Measurements from ENCODE around the gene HCLS1. TPM values are rescaled to one million over a fixed set of nuclear protein-coding genes. Genes with fewer than 3 reads are reported as not detected.
"Not testable (repeated sequence)": the region's sequence is repeated elsewhere in the genome, so short reads cannot be mapped to it uniquely, and the experiment has no call there.

The HCLS1 gene
- total RNA-seq, 4 donors from 2014 or later, result 21.8 to 68.1 (median 28.9) TPM

GRCh38 chr3:121604759-121605158, 55.9 kb downstream of the HCLS1 start:
- Histone ChIP-seq H3K27me3 (no peaks in the 10 kb centered on the region), H3K4me1 (peaks cover 0 to 9% (median 0%) of the 10 kb centered on the region in 3 donors), H3K4me3 (no peak overlapping the region), H3K27ac (no peak overlapping the region), H3K9me3 (no peaks in the 10 kb centered on the region), H3K36me3 (no peaks in the 10 kb centered on the region)
- 94 to 95% methylated on average over 2 of the region's 2 CpGs for WGBS, 2 donors (ENCODE audit: low coverage in 1 of 2)
- ATAC-seq, result no peak
- TF ChIP-seq CTCF (IDR thresholded peaks at IDR 0.05), result no peak
- no peak for TF ChIP-seq POLR2A (IDR thresholded peaks at IDR 0.05)
- no peak for TF ChIP-seq POLR2AphosphoS5 (IDR thresholded peaks at IDR 0.05)
- TF ChIP-seq EP300 (IDR thresholded peaks at IDR 0.05), result no peak

- no peak for ATAC-seq
- H3K4me3 ChIP-seq, result no peak overlapping the region
- H3K27me3 ChIP-seq, result no peaks in the 10 kb centered on the region
- H3K9me3 ChIP-seq, result no peaks in the 10 kb centered on the region
- no peak for TF ChIP-seq POLR2AphosphoS5 (IDR thresholded peaks at IDR 0.05)
- TF ChIP-seq POLR2A (IDR thresholded peaks at IDR 0.05), result no peak
- TF ChIP-seq EP300 (IDR thresholded peaks at IDR 0.05), result no peak
- no peak for TF ChIP-seq CTCF (IDR thresholded peaks at IDR 0.05)
- 12 to 23% methylated on average over 2 to 4 of the region's 4 CpGs for WGBS, 2 donors (ENCODE audit: low coverage in 1 of 2)
- peaks cover 0 to 9% (median 0%) of the 10 kb centered on the region in 3 donors for H3K4me1 ChIP-seq
- no peaks in the 10 kb centered on the region for H3K36me3 ChIP-seq
- no peak overlapping the region for H3K27ac ChIP-seq
These were observed 59.4 kb downstream of the HCLS1 start for GRCh38 chr3:121601212-121601812.

- H3K36me3 ChIP-seq, ATAC-seq, H3K4me3 ChIP-seq, H3K27ac ChIP-seq, H3K9me3 ChIP-seq, H3K27me3 ChIP-seq, H3K4me1 ChIP-seq: not testable (repeated sequence)
- 100% methylated on average over 1 of the region's 2 CpGs; no CpG with 5 or more reads in 1 of the 2 donors for WGBS, 2 donors (ENCODE audit: low coverage in 1 of 2)
These were observed 60.8 kb downstream of the HCLS1 start for GRCh38 chr3:121599900-121600299.

GRCh38 chr3:121598564-121598963, 62.1 kb downstream of the HCLS1 start:
- no peak for ATAC-seq
- Histone ChIP-seq H3K27me3 (no peaks in the 10 kb centered on the region), H3K4me1 (peaks cover 0 to 11% (median 0%) of the 10 kb centered on the region in 3 donors), H3K9me3 (no peaks in the 10 kb centered on the region), H3K36me3 (no peaks in the 10 kb centered on the region), H3K27ac (no peak overlapping the region), H3K4me3 (no peak overlapping the region)
- WGBS, 2 donors (ENCODE audit: low coverage in 1 of 2), result 67 to 75% methylated on average over 2 of the region's 2 CpGs
- no peak for TF ChIP-seq POLR2AphosphoS5 (IDR thresholded peaks at IDR 0.05)
- no peak for TF ChIP-seq POLR2A (IDR thresholded peaks at IDR 0.05)
- TF ChIP-seq EP300 (IDR thresholded peaks at IDR 0.05), result no peak
- no peak for TF ChIP-seq CTCF (IDR thresholded peaks at IDR 0.05)

- no peak overlapping the region for H3K4me3 ChIP-seq
- H3K27ac ChIP-seq, result no peak overlapping the region
- H3K27me3 ChIP-seq, result no peaks in the 10 kb centered on the region
- ATAC-seq, result no peak
- TF ChIP-seq POLR2A (IDR thresholded peaks at IDR 0.05), result no peak
- TF ChIP-seq CTCF (IDR thresholded peaks at IDR 0.05), result no peak
- TF ChIP-seq POLR2AphosphoS5 (IDR thresholded peaks at IDR 0.05), result no peak
- H3K9me3 ChIP-seq, result no peaks in the 10 kb centered on the region
- peaks cover 0 to 13% (median 0%) of the 10 kb centered on the region in 3 donors for H3K4me1 ChIP-seq
- H3K36me3 ChIP-seq, result no peaks in the 10 kb centered on the region
- WGBS, 2 donors (ENCODE audit: low coverage in 1 of 2), result 80 to 85% methylated on average over 3 of the region's 4 CpGs
These were observed 64.8 kb downstream of the HCLS1 start for GRCh38 chr3:121595765-121596406.

Data from gastroesophageal sphincter (tissue), 4 donors.